Endothelial cell of umbilical vein (primary cell): Measurements from ENCODE around the gene REL. TPM values are rescaled to one million over a fixed set of nuclear protein-coding genes. Genes with fewer than 3 reads are reported as not detected.

ENCODE experiments used
- BruUV-seq: library from RNA; stranded (reverse); fragments of 400-500 nt; replicated peaks from 2 replicates; lab custom pipeline; 2021; lab: Mats Ljungman, UMichigan
- CTCF ChIA-PET: fragments of 300-600, 350-600 bp; sonication (Branson Sonifier 250); formaldehyde crosslinking; loops from one replicate; lab custom pipeline; 2021; ENCODE audit warnings: antibody characterized with exemption, inconsistent platforms; lab: Charles Lee
- POLR2A ChIA-PET: fragments of 300-600, 350-600 bp; sonication (Branson Sonifier 250); formaldehyde crosslinking; loops from one replicate; lab custom pipeline; 2021; ENCODE audit warnings: antibody characterized with exemption, inconsistent platforms; lab: Charles Lee
- DNase-seq: peaks from one replicate; pipeline ENCODE4 v3.0.0-alpha.2; 2011; ENCODE audit warnings: low read depth, low spot score
- FAIRE-seq: peaks from 2 replicates; lab custom pipeline; 2011; peaks lifted over from hg19 to GRCh38; lab: Jason Lieb, UNC
- H2AFZ ChIP-seq: 2 replicates; pipeline ENCODE4 v1.6.0; 2012; ENCODE audit warnings: low read depth, low read length, control low read depth, inconsistent platforms
- H3K27ac ChIP-seq: 2 replicates; pipeline ENCODE4 v1.5.1; 2011; ENCODE audit warnings: low read depth, mild to moderate bottlenecking, control low read depth, low read length, moderate library complexity; ENCODE audit not compliant: insufficient read depth
- H3K27me3 ChIP-seq, 2 experiments: 2 replicates each; pipeline versions ENCODE4 v1.6.0 to v1.6.1; 2011; ENCODE audit warnings: low read length in 2 of 2, mixed read lengths in 1 of 2; ENCODE audit not compliant: control insufficient read depth in 2 of 2, insufficient read depth in 2 of 2
- H3K36me3 ChIP-seq, 2 experiments: 2 replicates in 1 of 2; 3 replicates in 1 of 2; pipeline ENCODE4 v1.5.1; 2011; ENCODE audit warnings: low read length in 2 of 2, mild to moderate bottlenecking in 1 of 2, moderate library complexity in 1 of 2; ENCODE audit not compliant: control insufficient read depth in 2 of 2, insufficient read depth in 2 of 2; ENCODE audit errors: extremely low read depth in 1 of 2
- H3K4me1 ChIP-seq: 3 replicates; pipeline ENCODE4 v1.5.1; 2011; ENCODE audit warnings: mild to moderate bottlenecking, low read length; ENCODE audit not compliant: control insufficient read depth, insufficient read depth; ENCODE audit errors: extremely low read depth
- H3K4me2 ChIP-seq: 2 replicates; pipeline ENCODE4 v1.6.1; 2011; ENCODE audit warnings: low read length, control low read depth, mixed read lengths; ENCODE audit not compliant: insufficient read depth
- H3K4me3 ChIP-seq, 3 experiments: fragments of 200-600 bp in 1 of 3; sonication (generic), shearing (Covaris generic) in 1 of 3; replicated peaks in 1 of 3; 2 replicates each; pipeline ENCODE4 v1.5.1; 2011 to 2016; ENCODE audit warnings: control low read depth in 3 of 3, low read length in 3 of 3, mild to moderate bottlenecking in 2 of 3, inconsistent platforms in 1 of 3, low read depth in 1 of 3, moderate library complexity in 1 of 3; ENCODE audit not compliant: insufficient read depth in 1 of 3
- H3K79me2 ChIP-seq: 2 replicates; pipeline ENCODE4 v1.6.0; 2012; ENCODE audit warnings: low read length, inconsistent platforms; ENCODE audit not compliant: control insufficient read depth, insufficient read depth
- H3K9ac ChIP-seq: replicated peaks from 2 replicates; pipeline ENCODE3; 2011; ENCODE audit warnings: low read length, control low read depth; ENCODE audit not compliant: insufficient read depth; ENCODE audit errors: extremely low read depth
- H3K9me1 ChIP-seq: replicated peaks from 3 replicates; pipeline ENCODE4 v1.6.0; 2011; ENCODE audit warnings: mild to moderate bottlenecking, low read length; ENCODE audit not compliant: control insufficient read depth, insufficient read depth; ENCODE audit errors: extremely low read depth
- H3K9me3 ChIP-seq: replicated peaks from 2 replicates; pipeline ENCODE4 v1.5.1; 2012; ENCODE audit warnings: low read length, inconsistent platforms; ENCODE audit not compliant: control insufficient read depth, insufficient read depth
- H4K20me1 ChIP-seq: replicated peaks from 2 replicates; pipeline ENCODE3; 2011; ENCODE audit warnings: mild to moderate bottlenecking, low read length; ENCODE audit not compliant: control insufficient read depth, insufficient read depth; ENCODE audit errors: extremely low read depth
- CTCF ChIP-seq, 2 donors: IDR thresholded peaks; 1 replicate in 1 of 2; 2 replicates in 1 of 2; pipeline ENCODE4 v1.5.1; 2011; ENCODE audit warnings: low read length in 2 of 2, mild to moderate bottlenecking in 2 of 2, moderate library complexity in 2 of 2, control low read depth in 1 of 2, inconsistent platforms in 1 of 2, low read depth in 1 of 2; ENCODE audit not compliant: insufficient read depth in 1 of 2; ENCODE audit errors: extremely low read depth in 1 of 2
- EZH2 ChIP-seq: IDR thresholded peaks from 2 replicates; pipeline ENCODE4 v1.6.1; 2012; ENCODE audit warnings: borderline replicate concordance, low read depth, mild to moderate bottlenecking, moderate library complexity, low read length, inconsistent platforms; ENCODE audit not compliant: severe bottlenecking
- FOS ChIP-seq: IDR thresholded peaks from 2 replicates; pipeline ENCODE4 v1.6.1; 2011; ENCODE audit warnings: mild to moderate bottlenecking, low read length, moderate library complexity, borderline replicate concordance; ENCODE audit not compliant: insufficient read depth
- GATA2 ChIP-seq: IDR thresholded peaks from 2 replicates; pipeline ENCODE4 v1.7.0; 2011; ENCODE audit warnings: low read depth, mild to moderate bottlenecking, moderate library complexity, mixed read lengths, low read length; ENCODE audit not compliant: insufficient read length, insufficient read depth
- JUN ChIP-seq: IDR thresholded peaks from 2 replicates; pipeline ENCODE4 v1.6.1; 2011; ENCODE audit warnings: borderline replicate concordance, low read depth; ENCODE audit not compliant: insufficient read length, insufficient read depth
- MYC ChIP-seq: IDR thresholded peaks from one replicate; pipeline ENCODE4 v1.6.1; 2011; ENCODE audit warnings: mild to moderate bottlenecking, low read depth, low read length
- POLR2A ChIP-seq: IDR thresholded peaks from 2 replicates; pipeline ENCODE4 v1.6.1; 2012; ENCODE audit warnings: low read depth, mild to moderate bottlenecking, control low read depth, low read length
- POLR2AphosphoS5 ChIP-seq: IDR thresholded peaks from 2 replicates; pipeline ENCODE4 v1.6.1; 2012; ENCODE audit warnings: low read depth, mild to moderate bottlenecking, control low read depth, low read length, moderate library complexity; ENCODE audit not compliant: insufficient read depth
- dilution Hi-C: fragments of 300-500 bp; cut with MboI; formaldehyde crosslinking; loops from one replicate; pipeline ENCODE4 v1.15.0; 2019; ENCODE audit warnings: low sequenced_read_pairs; ENCODE audit not compliant: extremely low pct_ligation_motif_present
- intact Hi-C: fragments of 100-400 bp; cut with micrococcal nuclease; formaldehyde crosslinking; loops from one replicate; pipeline ENCODE4 v1.10.0; 2022
- polyA plus RNA-seq, 4 experiments: library from polyadenylated mRNA; depleted of rRNA in 3 of 4; stranded (reverse) in 3 of 4; unstranded in 1 of 4; fragments of >200 nt; gene quantifications; 2 replicates each; pipeline versions ENCODE4 v1.2.1 to v1.2.3, GENCODE V29; 2011 to 2012; ENCODE audit warnings: missing spikeins in 1 of 4
- total RNA-seq: library from RNA; stranded (reverse); gene quantifications from 2 replicates; pipeline ENCODE4 v1.2.3, GENCODE V29; 2021
- TF ChIP-seq, protein P1 (sequence below): IDR thresholded peaks from 2 replicates; pipeline ENCODE4 v1.6.1; 2011; ENCODE audit not compliant: insufficient read depth, insufficient read length

Gene REL
- total and polyA plus RNA-seq, 2 donors (not counting 3 experiments of a cell fraction or from before 2014, with no cell fraction given): 3.5 to 12.8 TPM

DNA sequence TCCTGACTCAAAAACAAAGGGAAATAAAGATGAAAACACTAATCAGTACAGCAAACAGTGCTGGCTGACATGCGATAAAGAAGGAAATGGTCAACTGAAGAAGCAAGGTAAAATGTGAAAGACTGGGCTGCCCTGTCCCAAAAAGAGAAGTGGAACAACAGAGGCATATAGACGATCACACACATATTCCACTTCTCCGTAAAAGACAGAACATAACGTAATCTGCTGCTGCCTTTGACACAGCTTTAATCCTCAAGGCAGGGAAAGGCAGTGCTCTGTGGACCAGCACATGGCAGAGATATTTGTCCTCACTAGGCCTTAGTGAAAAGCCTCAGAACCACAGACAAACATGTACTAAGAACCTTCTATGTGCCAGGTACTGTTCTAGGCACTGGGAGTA lies 24.3 kb upstream of the REL start:
- Histone ChIP-seq H3K27ac (no peak overlapping the region), H4K20me1 (no peaks in the 10 kb centered on the region), H3K9me1 (no peaks in the 10 kb centered on the region), H3K4me2 (no peak overlapping the region), H3K79me2 (no peaks in the 10 kb centered on the region), H3K36me3 (no peaks in the 10 kb centered on the region), H3K4me1 (peaks cover 4% of the 10 kb centered on the region), H3K9ac (no peak overlapping the region), H2AFZ (no peak overlapping the region), H3K4me3 (no peak overlapping the region), H3K27me3 (peaks cover 0 to 2% of the 10 kb centered on the region in 2 experiments), H3K9me3 (no peaks in the 10 kb centered on the region)
- DNase-seq (no peak), FAIRE-seq (no peak)
- POLR2A ChIA-PET: no interaction called here
- CTCF ChIA-PET: no interaction called here
- BruUV-seq: no TSS peak
- TF ChIP-seq JUN (no peak), EZH2 (no peak), CTCF (IDR thresholded peaks at IDR 0.05; ENCODE audit: extremely low read depth in 1 of 2, insufficient read depth in 1 of 2, low read depth in 1 of 2, low read length in 2 of 2) (no peak), FOS (no peak), POLR2A (no peak), POLR2AphosphoS5 (no peak), GATA2 (no peak), MYC (no peak)
- TF ChIP-seq, protein P1, sequence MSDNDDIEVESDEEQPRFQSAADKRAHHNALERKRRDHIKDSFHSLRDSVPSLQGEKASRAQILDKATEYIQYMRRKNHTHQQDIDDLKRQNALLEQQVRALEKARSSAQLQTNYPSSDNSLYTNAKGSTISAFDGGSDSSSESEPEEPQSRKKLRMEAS: no peak
- dilution Hi-C loops: no loop called here
- intact Hi-C loops: no loop called here
